HEK293 (cell line): ENCODE results near the gene MYO9B.
A peak's percentile ranks its signal among the peaks of the same experiment; 100 is the strongest.

Source experiments
- GLI2 ChIP-seq: fragments of 450-650 bp; formaldehyde crosslinking; IDR thresholded peaks from 2 replicates; pipeline ENCODE4; 2017; ENCODE audit warnings: missing biosample characterization, missing genetic modification characterization, low read depth, borderline replicate concordance
- GLI4 ChIP-seq: fragments of 450-650 bp; formaldehyde crosslinking; IDR thresholded peaks from 2 replicates; pipeline ENCODE4 v1.5.1; 2016; ENCODE audit warnings: missing biosample characterization, missing genetic modification characterization
- HOXD13 ChIP-seq: sonication (generic); formaldehyde crosslinking; IDR thresholded peaks from 2 replicates; pipeline ENCODE4 v1.8.0; 2022; ENCODE audit warnings: missing genetic modification reagents, borderline replicate concordance
- RBAK ChIP-seq: fragments of 450-650 bp; formaldehyde crosslinking; IDR thresholded peaks from 2 replicates; pipeline ENCODE4 v1.5.1; 2016; ENCODE audit warnings: missing biosample characterization, missing genetic modification characterization
- REPIN1 ChIP-seq: fragments of 450-650 bp; formaldehyde crosslinking; IDR thresholded peaks from 2 replicates; pipeline ENCODE4 v1.5.1; 2017; ENCODE audit warnings: missing biosample characterization, missing genetic modification characterization, low read depth
- SCRT1 ChIP-seq: fragments of 450-650 bp; formaldehyde crosslinking; IDR thresholded peaks from 2 replicates; pipeline ENCODE4 v1.5.1; 2016; ENCODE audit warnings: missing biosample characterization, missing genetic modification characterization, borderline replicate concordance
- ZBTB17 ChIP-seq: fragments of 450-650 bp; formaldehyde crosslinking; IDR thresholded peaks from 2 replicates; pipeline ENCODE4 v1.5.1; 2016; ENCODE audit warnings: missing biosample characterization, missing genetic modification characterization
- ZBTB21 ChIP-seq: fragments of 450-650 bp; formaldehyde crosslinking; IDR thresholded peaks from 2 replicates; pipeline ENCODE4 v1.5.1; 2017; ENCODE audit warnings: missing biosample characterization, missing genetic modification characterization
- ZBTB7A ChIP-seq: fragments of 450-650 bp; formaldehyde crosslinking; IDR thresholded peaks from 2 replicates; pipeline ENCODE4 v1.5.1; 2016; ENCODE audit warnings: low read depth, missing biosample characterization, missing genetic modification characterization
- ZFP41 ChIP-seq: fragments of 450-650 bp; formaldehyde crosslinking; IDR thresholded peaks from 2 replicates; pipeline ENCODE4 v1.5.1; 2016; ENCODE audit warnings: missing biosample characterization, missing genetic modification characterization, borderline replicate concordance
- ZFP69B ChIP-seq: fragments of 450-650 bp; formaldehyde crosslinking; IDR thresholded peaks from 2 replicates; pipeline ENCODE4 v1.5.1; 2016; ENCODE audit warnings: missing biosample characterization, missing genetic modification characterization
- ZNF169 ChIP-seq: fragments of 450-650 bp; formaldehyde crosslinking; IDR thresholded peaks from 2 replicates; pipeline ENCODE4 v1.5.1; 2016; ENCODE audit warnings: missing biosample characterization, missing genetic modification characterization
- ZNF221 ChIP-seq: fragments of 450-650 bp; formaldehyde crosslinking; IDR thresholded peaks from 2 replicates; pipeline ENCODE4 v1.5.1; 2017; ENCODE audit warnings: missing biosample characterization, missing genetic modification characterization, borderline replicate concordance
- ZNF266 ChIP-seq: fragments of 450-650 bp; formaldehyde crosslinking; IDR thresholded peaks from 2 replicates; pipeline ENCODE4 v1.5.1; 2016; ENCODE audit warnings: missing biosample characterization, missing genetic modification characterization, low read depth
- ZNF335 ChIP-seq: fragments of 450-650 bp; formaldehyde crosslinking; conservative IDR thresholded peaks from 2 replicates; pipeline ENCODE4 v1.5.1; 2016; ENCODE audit warnings: missing biosample characterization, missing genetic modification characterization
- ZNF391 ChIP-seq: fragments of 450-650 bp; formaldehyde crosslinking; IDR thresholded peaks from 2 replicates; pipeline ENCODE4 v1.5.1; 2016; ENCODE audit warnings: low read depth, missing biosample characterization, missing genetic modification characterization, borderline replicate concordance
- ZNF394 ChIP-seq: fragments of 450-650 bp; formaldehyde crosslinking; IDR thresholded peaks from 2 replicates; pipeline ENCODE4 v1.5.1; 2016; ENCODE audit warnings: missing biosample characterization, missing genetic modification characterization, mild to moderate bottlenecking, moderate library complexity, borderline replicate concordance
- ZNF423 ChIP-seq: fragments of 450-650 bp; formaldehyde crosslinking; IDR thresholded peaks from 2 replicates; pipeline ENCODE4 v1.5.1; 2016; ENCODE audit warnings: missing biosample characterization, missing genetic modification characterization
- ZNF473 ChIP-seq: fragments of 450-650 bp; formaldehyde crosslinking; IDR thresholded peaks from 2 replicates; pipeline ENCODE4 v1.5.1; 2017; ENCODE audit warnings: missing biosample characterization, missing genetic modification characterization
- ZNF48 ChIP-seq: fragments of 450-650 bp; formaldehyde crosslinking; IDR thresholded peaks from 2 replicates; pipeline ENCODE4 v1.5.1; 2016; ENCODE audit warnings: missing biosample characterization, missing genetic modification characterization
- ZNF529 ChIP-seq: fragments of 450-650 bp; formaldehyde crosslinking; IDR thresholded peaks from 2 replicates; pipeline ENCODE4 v1.5.1; 2017; ENCODE audit warnings: missing genetic modification characterization, missing biosample characterization; ENCODE audit not compliant: insufficient replicate concordance
- ZNF558 ChIP-seq: fragments of 450-650 bp; formaldehyde crosslinking; IDR thresholded peaks from 2 replicates; pipeline ENCODE4 v1.5.1; 2016; ENCODE audit warnings: missing biosample characterization, missing genetic modification characterization
- ZNF571 ChIP-seq: fragments of 450-650 bp; formaldehyde crosslinking; IDR thresholded peaks from 2 replicates; pipeline ENCODE4 v1.5.0; 2017; ENCODE audit warnings: missing biosample characterization, missing genetic modification characterization
- ZNF585B ChIP-seq: fragments of 450-650 bp; formaldehyde crosslinking; IDR thresholded peaks from 2 replicates; pipeline ENCODE4 v1.5.1; 2016; ENCODE audit warnings: missing biosample characterization, missing genetic modification characterization
- ZNF658 ChIP-seq: fragments of 450-650 bp; formaldehyde crosslinking; IDR thresholded peaks from 2 replicates; pipeline ENCODE4; 2016; ENCODE audit warnings: missing biosample characterization, missing genetic modification characterization
- ZNF660 ChIP-seq: fragments of 450-650 bp; IDR thresholded peaks from 2 replicates; pipeline ENCODE4 v1.5.1; 2018; ENCODE audit warnings: missing biosample characterization, mild to moderate bottlenecking, missing genetic modification characterization
- ZNF670 ChIP-seq: fragments of 450-650 bp; formaldehyde crosslinking; IDR thresholded peaks from 2 replicates; pipeline ENCODE4 v1.5.1; 2016; ENCODE audit warnings: missing biosample characterization, missing genetic modification characterization, low read depth
- ZNF747 ChIP-seq: fragments of 450-650 bp; formaldehyde crosslinking; IDR thresholded peaks from 2 replicates; pipeline ENCODE4 v1.5.1; 2016; ENCODE audit warnings: missing biosample characterization, missing genetic modification characterization
- ZNF776 ChIP-seq: fragments of 450-650 bp; formaldehyde crosslinking; IDR thresholded peaks from 2 replicates; pipeline ENCODE4 v1.5.0; 2017; ENCODE audit warnings: missing biosample characterization, missing genetic modification characterization, borderline replicate concordance
- ZNF777 ChIP-seq: fragments of 450-650 bp; formaldehyde crosslinking; IDR thresholded peaks from 2 replicates; pipeline ENCODE4 v1.5.1; 2017; ENCODE audit warnings: missing biosample characterization, missing genetic modification characterization, borderline replicate concordance
- ZSCAN4 ChIP-seq: fragments of 450-650 bp; formaldehyde crosslinking; IDR thresholded peaks from 2 replicates; pipeline ENCODE4 v1.5.1; 2017; ENCODE audit warnings: missing biosample characterization, missing genetic modification characterization
- TF ChIP-seq, protein P1 (sequence below): fragments of 450-650 bp; formaldehyde crosslinking; IDR thresholded peaks from 2 replicates; pipeline ENCODE4 v1.5.1; 2016; ENCODE audit warnings: missing biosample characterization, missing genetic modification characterization
- TF ChIP-seq, protein P2 (sequence below): fragments of 450-650 bp; formaldehyde crosslinking; conservative IDR thresholded peaks from 2 replicates; pipeline ENCODE4 v1.5.1; 2016; ENCODE audit warnings: low read depth, missing biosample characterization, missing genetic modification characterization

MYO9B gene

DNA sequence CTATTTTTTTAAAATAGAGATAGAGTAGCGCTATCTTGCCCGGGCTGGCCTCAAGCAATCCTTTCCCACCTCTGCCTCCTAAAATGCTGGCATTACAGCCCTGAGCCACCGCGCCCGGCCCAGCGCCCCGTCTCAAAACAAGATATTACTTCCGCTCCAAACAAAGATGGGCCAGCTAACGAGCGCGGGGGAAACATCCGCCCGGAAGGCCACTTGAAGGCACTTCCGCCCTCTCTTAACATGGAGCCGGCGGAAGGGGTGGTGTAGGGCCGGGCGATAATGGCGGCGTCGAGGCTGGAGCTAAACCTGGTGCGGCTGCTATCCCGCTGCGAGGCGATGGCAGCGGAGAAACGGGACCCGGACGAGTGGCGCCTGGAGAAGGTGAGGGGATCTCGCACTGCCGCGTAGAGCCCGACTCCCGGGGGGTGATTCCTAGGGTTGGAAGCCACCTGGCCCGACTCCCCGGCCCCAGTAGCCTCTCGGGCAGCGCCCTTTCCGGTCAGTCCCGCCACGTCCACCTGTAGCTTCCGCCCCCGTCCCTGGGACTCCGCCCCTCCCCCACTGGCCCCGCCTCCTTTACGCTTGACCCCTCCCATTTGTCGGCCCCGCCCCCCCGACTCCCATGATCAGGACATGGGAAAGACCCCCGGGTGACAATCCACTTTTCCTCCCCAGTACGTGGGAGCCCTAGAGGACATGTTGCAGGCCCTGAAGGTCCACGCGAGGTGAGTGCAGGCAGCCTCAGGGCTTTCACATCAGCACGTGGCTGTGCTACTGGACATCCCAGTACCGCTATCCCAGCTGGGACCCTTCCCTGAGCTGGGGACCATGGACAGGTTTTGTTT, 139.8 kb downstream of the MYO9B start, which contains the start of gene USE1 (continued):
- TF ChIP-seq ZNF558 (tag by site-specific recombination) (no peak), ZBTB7A (no peak), ZNF48 (no peak), ZNF335 (peak; percentile 91), ZNF169 (tag by site-specific recombination) (no peak), ZNF221 (tag by site-specific recombination) (no peak), ZNF529 (no peak), ZBTB21 (tag by site-specific recombination) (peak; percentile 67), ZNF585B (tag by site-specific recombination) (no peak), GLI4 (tag by site-specific recombination) (peak; percentile 51; the same call in 1 of the 2 replicates), SCRT1 (tag by site-specific recombination) (peak; percentile 92), ZNF473 (tag by site-specific recombination) (no peak), REPIN1 (tag by site-specific recombination) (0 out of 2 replicates have a peak, but pooled peaks have one; percentile 43), ZNF747 (no peak), ZNF571 (tag by site-specific recombination) (no peak), ZBTB17 (tag by site-specific recombination) (peak; percentile 79), ZNF423 (tag by site-specific recombination) (no peak), ZFP69B (no peak), ZNF670 (no peak), ZNF776 (tag by site-specific recombination) (no peak), ZNF391 (tag by site-specific recombination) (peak; percentile 38; the same call in 1 of the 2 replicates), ZNF660 (tag by site-specific recombination) (peak; percentile 76), GLI2 (tag by site-specific recombination) (no peak), ZFP41 (no peak), HOXD13 (CRISPR knock-in tag) (no peak; the same call in 1 of the 2 replicates), ZNF777 (no peak), ZSCAN4 (tag by site-specific recombination) (no peak; the same call in 1 of the 2 replicates), ZNF394 (tag by site-specific recombination) (peak; percentile 77; the same call in 1 of the 2 replicates), ZNF266 (tag by site-specific recombination) (no peak), RBAK (no peak), ZNF658 (tag by site-specific recombination) (no peak)
- TF ChIP-seq, protein P1, sequence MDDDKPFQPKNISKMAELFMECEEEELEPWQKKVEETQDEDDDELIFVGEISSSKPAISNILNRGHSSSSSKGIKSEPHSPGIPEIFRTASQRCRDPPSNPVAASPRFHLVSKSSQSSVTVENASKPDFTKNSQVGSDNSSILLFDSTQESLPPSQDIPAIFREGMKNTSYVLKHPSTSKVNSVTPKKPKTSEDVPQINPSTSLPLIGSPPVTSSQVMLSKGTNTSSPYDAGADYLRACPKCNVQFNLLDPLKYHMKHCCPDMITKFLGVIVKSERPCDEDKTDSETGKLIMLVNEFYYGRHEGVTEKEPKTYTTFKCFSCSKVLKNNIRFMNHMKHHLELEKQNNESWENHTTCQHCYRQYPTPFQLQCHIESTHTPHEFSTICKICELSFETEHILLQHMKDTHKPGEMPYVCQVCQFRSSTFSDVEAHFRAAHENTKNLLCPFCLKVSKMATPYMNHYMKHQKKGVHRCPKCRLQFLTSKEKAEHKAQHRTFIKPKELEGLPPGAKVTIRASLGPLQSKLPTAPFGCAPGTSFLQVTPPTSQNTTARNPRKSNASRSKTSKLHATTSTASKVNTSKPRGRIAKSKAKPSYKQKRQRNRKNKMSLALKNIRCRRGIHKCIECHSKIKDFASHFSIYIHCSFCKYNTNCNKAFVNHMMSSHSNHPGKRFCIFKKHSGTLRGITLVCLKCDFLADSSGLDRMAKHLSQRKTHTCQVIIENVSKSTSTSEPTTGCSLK (tag by site-specific recombination), result no peak
- TF ChIP-seq, protein P2, sequence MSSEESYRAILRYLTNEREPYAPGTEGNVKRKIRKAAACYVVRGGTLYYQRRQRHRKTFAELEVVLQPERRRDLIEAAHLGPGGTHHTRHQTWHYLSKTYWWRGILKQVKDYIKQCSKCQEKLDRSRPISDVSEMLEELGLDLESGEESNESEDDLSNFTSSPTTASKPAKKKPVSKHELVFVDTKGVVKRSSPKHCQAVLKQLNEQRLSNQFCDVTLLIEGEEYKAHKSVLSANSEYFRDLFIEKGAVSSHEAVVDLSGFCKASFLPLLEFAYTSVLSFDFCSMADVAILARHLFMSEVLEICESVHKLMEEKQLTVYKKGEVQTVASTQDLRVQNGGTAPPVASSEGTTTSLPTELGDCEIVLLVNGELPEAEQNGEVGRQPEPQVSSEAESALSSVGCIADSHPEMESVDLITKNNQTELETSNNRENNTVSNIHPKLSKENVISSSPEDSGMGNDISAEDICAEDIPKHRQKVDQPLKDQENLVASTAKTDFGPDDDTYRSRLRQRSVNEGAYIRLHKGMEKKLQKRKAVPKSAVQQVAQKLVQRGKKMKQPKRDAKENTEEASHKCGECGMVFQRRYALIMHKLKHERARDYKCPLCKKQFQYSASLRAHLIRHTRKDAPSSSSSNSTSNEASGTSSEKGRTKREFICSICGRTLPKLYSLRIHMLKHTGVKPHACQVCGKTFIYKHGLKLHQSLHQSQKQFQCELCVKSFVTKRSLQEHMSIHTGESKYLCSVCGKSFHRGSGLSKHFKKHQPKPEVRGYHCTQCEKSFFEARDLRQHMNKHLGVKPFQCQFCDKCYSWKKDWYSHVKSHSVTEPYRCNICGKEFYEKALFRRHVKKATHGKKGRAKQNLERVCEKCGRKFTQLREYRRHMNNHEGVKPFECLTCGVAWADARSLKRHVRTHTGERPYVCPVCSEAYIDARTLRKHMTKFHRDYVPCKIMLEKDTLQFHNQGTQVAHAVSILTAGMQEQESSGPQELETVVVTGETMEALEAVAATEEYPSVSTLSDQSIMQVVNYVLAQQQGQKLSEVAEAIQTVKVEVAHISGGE (tag by site-specific recombination), result peak; percentile 98
